Mucosa of stomach (tissue), 1 donor: Measurements from ENCODE around the gene PLEKHF1.

Source experiments
- H3K27me3 ChIP-seq: one replicate; pipeline ENCODE4 v1.7.0; 2013; ENCODE audit warnings: mild to moderate bottlenecking, low read length; ENCODE audit not compliant: control insufficient read depth, insufficient read depth
- H3K36me3 ChIP-seq: one replicate; pipeline ENCODE4 v1.7.0; 2013; ENCODE audit warnings: low read length; ENCODE audit not compliant: control insufficient read depth, insufficient read depth
- H3K4me1 ChIP-seq: one replicate; pipeline ENCODE4 v1.7.0; 2013; ENCODE audit warnings: mild to moderate bottlenecking, low read length; ENCODE audit not compliant: control insufficient read depth, insufficient read depth
- H3K4me3 ChIP-seq: one replicate; pipeline ENCODE4 v1.7.0; 2013; ENCODE audit warnings: low read length
- H3K9ac ChIP-seq: one replicate; pipeline ENCODE4 v1.7.0; 2013; ENCODE audit warnings: mild to moderate bottlenecking, low read length, moderate library complexity
- H3K9me3 ChIP-seq: one replicate; pipeline ENCODE4 v1.7.0; 2013; ENCODE audit warnings: mild to moderate bottlenecking, low read length, moderate library complexity; ENCODE audit not compliant: control insufficient read depth
- donor health status: Pancreatic carcinoma.

The PLEKHF1 gene

GRCh38 chr19:29639086-29639485 lies 26.2 kb upstream of the PLEKHF1 start:
- Histone ChIP-seq H3K4me1 (no peaks in the 10 kb centered on the region), H3K4me3 (no peak overlapping the region), H3K27me3 (no peaks in the 10 kb centered on the region), H3K9me3 (no peaks in the 10 kb centered on the region), H3K9ac (no peak overlapping the region), H3K36me3 (no peaks in the 10 kb centered on the region)

GRCh38 chr19:29640231-29640630 lies 25.0 kb upstream of the PLEKHF1 start:
- no peaks in the 10 kb centered on the region for H3K36me3 ChIP-seq
- H3K27me3 ChIP-seq: no peaks in the 10 kb centered on the region
- H3K9me3 ChIP-seq: no peaks in the 10 kb centered on the region
- no peak overlapping the region for H3K9ac ChIP-seq
- peaks cover under 1% of the 10 kb centered on the region for H3K4me1 ChIP-seq
- no peak overlapping the region for H3K4me3 ChIP-seq

GRCh38 chr19:29641597-29641996 lies 23.7 kb upstream of the PLEKHF1 start:
- Histone ChIP-seq H3K9me3 (no peaks in the 10 kb centered on the region), H3K4me1 (peaks cover 13% of the 10 kb centered on the region), H3K27me3 (no peaks in the 10 kb centered on the region), H3K36me3 (no peaks in the 10 kb centered on the region), H3K4me3 (no peak overlapping the region), H3K9ac (no peak overlapping the region)

DNA sequence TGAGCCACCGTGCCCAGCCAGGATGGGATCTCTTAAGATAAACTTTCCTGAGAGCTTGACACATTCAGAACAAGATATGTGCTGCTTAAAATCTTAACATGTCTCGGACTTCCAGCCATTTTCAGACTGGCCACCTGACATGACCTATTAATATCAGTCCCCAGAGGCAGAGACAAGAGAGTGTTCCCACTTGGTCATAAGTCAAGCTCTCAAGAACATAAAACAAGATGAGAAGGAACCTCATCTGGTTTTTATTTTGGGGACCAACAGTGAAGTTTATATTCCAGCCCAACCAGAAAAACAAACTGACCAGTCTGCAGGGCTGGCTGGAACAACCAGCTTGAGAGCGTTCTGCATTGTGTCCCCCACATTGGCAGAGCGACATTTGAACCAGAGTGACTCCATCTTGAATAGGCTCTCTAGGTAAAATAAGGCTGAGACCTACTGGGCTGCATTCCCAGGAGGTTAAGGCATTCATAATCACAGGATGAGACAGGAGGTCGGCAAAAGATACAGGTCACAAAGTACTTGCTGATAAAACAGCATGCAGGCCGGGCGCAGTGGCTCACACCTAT lies 21.8 kb upstream of the PLEKHF1 start:
- Histone ChIP-seq H3K9ac (no peak overlapping the region), H3K9me3 (no peaks in the 10 kb centered on the region), H3K4me3 (no peak overlapping the region), H3K27me3 (no peaks in the 10 kb centered on the region), H3K36me3 (no peaks in the 10 kb centered on the region), H3K4me1 (peaks cover 13% of the 10 kb centered on the region)

DNA sequence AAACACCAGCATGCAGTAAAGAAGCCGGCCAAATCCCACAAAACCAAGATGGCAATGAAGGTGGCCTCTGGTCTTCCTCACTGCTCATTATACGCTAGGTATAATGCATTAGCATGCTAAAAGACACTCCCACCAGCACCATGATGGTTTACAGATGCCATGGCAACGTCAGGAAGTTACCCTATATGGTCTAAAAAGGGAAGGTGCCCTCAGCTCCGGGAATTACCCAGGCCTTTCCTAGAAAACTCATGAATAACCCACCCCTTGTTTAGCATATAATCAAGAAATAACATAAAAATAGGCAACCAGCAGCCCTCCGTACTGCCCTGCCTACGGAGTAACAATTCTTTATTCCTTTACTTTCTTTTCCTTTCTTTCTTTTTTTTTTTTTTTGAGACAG lies 21.1 kb upstream of the PLEKHF1 start:
- no peaks in the 10 kb centered on the region for H3K36me3 ChIP-seq
- H3K27me3 ChIP-seq: no peaks in the 10 kb centered on the region
- no peak overlapping the region for H3K9ac ChIP-seq
- H3K4me1 ChIP-seq: peaks cover 13% of the 10 kb centered on the region
- no peak overlapping the region for H3K4me3 ChIP-seq
- H3K9me3 ChIP-seq: no peaks in the 10 kb centered on the region

- no peaks in the 10 kb centered on the region for H3K36me3 ChIP-seq
- H3K27me3 ChIP-seq: no peaks in the 10 kb centered on the region
- no peak overlapping the region for H3K4me3 ChIP-seq
- peaks cover 13% of the 10 kb centered on the region for H3K4me1 ChIP-seq
- no peaks in the 10 kb centered on the region for H3K9me3 ChIP-seq
- no peak overlapping the region for H3K9ac ChIP-seq
Observed at GRCh38 chr19:29645491-29645867, 19.8 kb upstream of the PLEKHF1 start.

GRCh38 chr19:29645911-29646310 lies 19.4 kb upstream of the PLEKHF1 start:
- Histone ChIP-seq H3K27me3 (no peaks in the 10 kb centered on the region), H3K4me3 (no peak overlapping the region), H3K4me1 (peaks cover 13% of the 10 kb centered on the region), H3K9me3 (no peaks in the 10 kb centered on the region), H3K36me3 (no peaks in the 10 kb centered on the region), H3K9ac (no peak overlapping the region)

GRCh38 chr19:29650772-29651387 lies 14.4 kb upstream of the PLEKHF1 start:
- Histone ChIP-seq H3K4me1 (peaks cover 6% of the 10 kb centered on the region), H3K4me3 (no peak overlapping the region), H3K27me3 (no peaks in the 10 kb centered on the region), H3K9ac (no peak overlapping the region), H3K36me3 (no peaks in the 10 kb centered on the region), H3K9me3 (no peaks in the 10 kb centered on the region)

- Histone ChIP-seq H3K9ac (no peak overlapping the region), H3K36me3 (no peaks in the 10 kb centered on the region), H3K4me1 (no peaks in the 10 kb centered on the region), H3K27me3 (no peaks in the 10 kb centered on the region), H3K9me3 (no peaks in the 10 kb centered on the region), H3K4me3 (no peak overlapping the region)
Observed at GRCh38 chr19:29651622-29652394, 13.5 kb upstream of the PLEKHF1 start.

- Histone ChIP-seq H3K4me3 (no peak overlapping the region), H3K36me3 (no peaks in the 10 kb centered on the region), H3K4me1 (no peaks in the 10 kb centered on the region), H3K9ac (no peak overlapping the region), H3K9me3 (no peaks in the 10 kb centered on the region), H3K27me3 (no peaks in the 10 kb centered on the region)
Observed at GRCh38 chr19:29653398-29653797, 11.9 kb upstream of the PLEKHF1 start.

- no peak overlapping the region for H3K9ac ChIP-seq
- no peaks in the 10 kb centered on the region for H3K36me3 ChIP-seq
- no peaks in the 10 kb centered on the region for H3K9me3 ChIP-seq
- peaks cover 4% of the 10 kb centered on the region for H3K27me3 ChIP-seq
- no peaks in the 10 kb centered on the region for H3K4me1 ChIP-seq
- H3K4me3 ChIP-seq: no peak overlapping the region
Observed at GRCh38 chr19:29655648-29656335, 9.5 kb upstream of the PLEKHF1 start.
